K562 (cell line): ENCODE data around the gene PSMD7. TPM values are rescaled to one million over a fixed set of nuclear protein-coding genes. Genes with fewer than 3 reads are reported as not detected.

Source experiments
- ATAC-seq: fragments of 200-7000 bp; cut with Tn5 transposase; 3 replicates; pipeline ENCODE4 v1.9.1; 2020; ENCODE audit warnings: moderate library complexity
- BruUV-seq: library from RNA; stranded (reverse); fragments of 400-500 nt; replicated peaks from 2 replicates; lab custom pipeline; 2021; lab: Mats Ljungman, UMichigan
- CTCF ChIA-PET: fragments of 300-600 bp; formaldehyde crosslinking; extraction: SDS; loops from one replicate; lab custom pipeline; 2021; ENCODE audit warnings: low intra/inter-chr PET ratio; lab: Yijun Ruan, JAX
- POLR2A ChIA-PET: fragments of 300-600, 350-650 bp; sonication (Branson Sonifier 250); formaldehyde crosslinking; extraction: SDS; loops from one replicate; lab custom pipeline; 2021; ENCODE audit warnings: antibody characterized with exemption, inconsistent platforms; lab: Yijun Ruan, JAX
- DNase-seq, 4 experiments: peaks; one replicate each; pipeline versions ENCODE4 v3.0.0 to v3.0.0-alpha.2; 2011 to 2018; ENCODE audit warnings: low spot score in 3 of 4, mixed read lengths in 3 of 4; ENCODE audit errors: extremely low read depth in 1 of 4
- FAIRE-seq: peaks from 2 replicates; lab custom pipeline; 2011; peaks lifted over from hg19 to GRCh38; lab: Jason Lieb, UNC
- H2AFZ ChIP-seq: 2 replicates; pipeline ENCODE4 v1.6.0; 2011; ENCODE audit warnings: low read depth, low read length, control low read depth, inconsistent platforms
- H3K27ac ChIP-seq: fragments of 200-600 bp; 3 replicates; pipeline ENCODE4 v1.8.0; 2011; ENCODE audit warnings: low read depth, mild to moderate bottlenecking, control low read depth, inconsistent platforms, low read length, moderate library complexity, mixed read lengths; ENCODE audit errors: extremely low read depth
- H3K27me3 ChIP-seq, 2 experiments: fragments of 300-600 bp in 1 of 2; 2 replicates in 1 of 2; 3 replicates in 1 of 2; pipeline versions ENCODE4 v1.6.0 to v1.8.0; 2011; ENCODE audit warnings: inconsistent platforms in 2 of 2, low read length in 2 of 2, mild to moderate bottlenecking in 1 of 2, mixed read lengths in 1 of 2, moderate library complexity in 1 of 2; ENCODE audit not compliant: control insufficient read depth in 2 of 2, insufficient read depth in 2 of 2
- H3K36me3 ChIP-seq: fragments of 300-600 bp; 3 replicates; pipeline ENCODE4 v1.8.0; 2011; ENCODE audit warnings: mild to moderate bottlenecking, low read length, inconsistent platforms; ENCODE audit not compliant: control insufficient read depth, insufficient read depth
- H3K4me1 ChIP-seq, 2 experiments: fragments of 200-600 bp in 1 of 2; replicated peaks in 1 of 2; 2 replicates in 1 of 2; 3 replicates in 1 of 2; pipeline versions ENCODE4 v1.5.1 to v1.8.0; 2011; ENCODE audit warnings: inconsistent platforms in 2 of 2, low read length in 2 of 2, mild to moderate bottlenecking in 1 of 2, mixed read lengths in 1 of 2, moderate library complexity in 1 of 2; ENCODE audit not compliant: control insufficient read depth in 2 of 2, insufficient read depth in 2 of 2
- H3K4me2 ChIP-seq: 2 replicates; pipeline ENCODE4 v1.6.1; 2011; ENCODE audit warnings: low read length, control low read depth, inconsistent platforms, mixed read lengths; ENCODE audit not compliant: insufficient read depth
- H3K4me3 ChIP-seq: fragments of 200-600 bp; sonication (generic), shearing (Covaris generic); 2 replicates; pipeline ENCODE4 v1.5.1; 2016; ENCODE audit warnings: control low read depth, inconsistent platforms
- H3K79me2 ChIP-seq: fragments of 200-600 bp; 3 replicates; pipeline ENCODE4 v1.8.0; 2011; ENCODE audit warnings: low read length, inconsistent platforms; ENCODE audit not compliant: control insufficient read depth, insufficient read depth
- H3K9ac ChIP-seq, 2 experiments: 2 replicates each; pipeline versions ENCODE4 v1.6.0 to v1.6.1; 2011; ENCODE audit warnings: low read depth in 2 of 2, low read length in 2 of 2, control low read depth in 1 of 2, inconsistent platforms in 1 of 2, mild to moderate bottlenecking in 1 of 2, mixed read lengths in 1 of 2; ENCODE audit not compliant: insufficient read depth in 1 of 2
- H3K9me1 ChIP-seq: one replicate; pipeline ENCODE4 v1.6.0; 2011; ENCODE audit warnings: inconsistent platforms, mild to moderate bottlenecking, low read length, moderate library complexity; ENCODE audit not compliant: control insufficient read depth, insufficient read depth
- H3K9me3 ChIP-seq: replicated peaks from 2 replicates; pipeline ENCODE4 v1.5.1; 2011; ENCODE audit warnings: low read depth, low read length, inconsistent platforms; ENCODE audit not compliant: control insufficient read depth, insufficient read depth
- H4K20me1 ChIP-seq: replicated peaks from 2 replicates; pipeline ENCODE4 v1.6.1; 2011; ENCODE audit warnings: low read length, inconsistent platforms, mixed read lengths; ENCODE audit not compliant: control insufficient read depth, insufficient read depth
- ATF7 ChIP-seq: fragments of 450-650 bp; IDR thresholded peaks from 2 replicates; pipeline ENCODE4 v1.7.1; 2014; ENCODE audit warnings: mild to moderate bottlenecking, moderate library complexity
- CEBPB ChIP-seq: fragments of 450-650 bp; IDR thresholded peaks from 2 replicates; pipeline ENCODE4 v1.6.1; 2016; ENCODE audit warnings: missing genetic modification characterization, missing compliant biosample characterization
- CGGBP1 ChIP-seq: fragments of 250-450 bp; sonication (Bioruptor Pico); IDR thresholded peaks from 2 replicates; pipeline ENCODE4 v1.9.0; 2021; ENCODE audit warnings: mild to moderate bottlenecking
- CREB3L1 ChIP-seq: fragments of 450-650 bp; IDR thresholded peaks from 2 replicates; pipeline ENCODE4 v1.6.1; 2014; ENCODE audit warnings: low read depth, mild to moderate bottlenecking, moderate library complexity, borderline replicate concordance
- E2F1 ChIP-seq: sonication (generic); formaldehyde crosslinking; IDR thresholded peaks from 2 replicates; pipeline ENCODE4 v1.8.1; 2023; ENCODE audit warnings: mild to moderate bottlenecking, missing genetic modification reagents, moderate library complexity
- E2F4 ChIP-seq: sonication (generic); formaldehyde crosslinking; IDR thresholded peaks from 2 replicates; pipeline ENCODE4 v1.8.0; 2022; ENCODE audit warnings: mild to moderate bottlenecking, low read depth, missing genetic modification reagents
- MXI1 ChIP-seq: IDR thresholded peaks from 2 replicates; pipeline ENCODE4 v1.6.1; 2011; ENCODE audit warnings: low read depth, mild to moderate bottlenecking, improper control_type of control experiment, low read length
- NCOA6 ChIP-seq: fragments of 450-650 bp; IDR thresholded peaks from 2 replicates; pipeline ENCODE4 v1.6.1; 2017; ENCODE audit warnings: mild to moderate bottlenecking
- NR0B1 ChIP-seq: fragments of 450-650 bp; IDR thresholded peaks from one replicate; pipeline ENCODE4 v1.6.1; 2018; ENCODE audit warnings: mild to moderate bottlenecking, moderate library complexity; ENCODE audit not compliant: partially characterized antibody
- SLC30A9 ChIP-seq: fragments of 250-450 bp; sonication (Bioruptor Pico); IDR thresholded peaks from 2 replicates; pipeline ENCODE4 v1.8.0; 2022; ENCODE audit warnings: mild to moderate bottlenecking, moderate library complexity
- SMAD4 ChIP-seq: fragments of 250-450 bp; sonication (Bioruptor Pico); conservative IDR thresholded peaks from 2 replicates; pipeline ENCODE4 v1.8.0; 2021; ENCODE audit warnings: inconsistent platforms, mild to moderate bottlenecking, moderate library complexity
- ZNF143 ChIP-seq: sonication (generic); formaldehyde crosslinking; IDR thresholded peaks from 2 replicates; pipeline ENCODE4 v1.9.0; 2022; ENCODE audit warnings: mild to moderate bottlenecking, missing genetic modification reagents
- ZNF239 ChIP-seq: fragments of 250-450 bp; sonication (Bioruptor Pico); IDR thresholded peaks from 2 replicates; pipeline ENCODE4 v1.4.0; 2020; ENCODE audit warnings: mild to moderate bottlenecking
- ZNF324 ChIP-seq: fragments of 250-450 bp; sonication (Bioruptor Pico); IDR thresholded peaks from 2 replicates; pipeline ENCODE4 v1.4.0; 2020; ENCODE audit warnings: mild to moderate bottlenecking
- ZNF408 ChIP-seq: fragments of 250-450 bp; sonication (Bioruptor Pico); IDR thresholded peaks from 2 replicates; pipeline ENCODE4 v1.4.0; 2020; ENCODE audit warnings: low read depth, mild to moderate bottlenecking, moderate library complexity
- ZNF431 ChIP-seq: sonication (generic); formaldehyde crosslinking; IDR thresholded peaks from 2 replicates; pipeline ENCODE4 v1.8.0; 2022; ENCODE audit warnings: mild to moderate bottlenecking, missing genetic modification reagents
- WGBS: fragments of 100-300 bp; shearing (Covaris generic); methylation state at CpG from one replicate; pipeline ENCODE4 v1.1.6; 2016; ENCODE audit warnings: low coverage, mixed read lengths; ENCODE audit not compliant: insufficient coverage; ENCODE audit errors: missing lambda C conversion rate; 5-methylcytosine and 5-hydroxymethylcytosine counted together
- in situ Hi-C: fragments of 300-500 bp; cut with MboI; formaldehyde crosslinking; loops from 4 replicates; pipeline ENCODE4 v1.15.0; 2018; ENCODE audit warnings: inconsistent platforms, mixed read lengths
- intact Hi-C: fragments of 100-400 bp; cut with micrococcal nuclease; formaldehyde crosslinking; loops from 2 replicates; pipeline ENCODE4 v1.14.2; 2022
- polyA plus RNA-seq, 8 experiments: library from polyadenylated mRNA; depleted of rRNA in 4 of 8; stranded (reverse) in 5 of 8; unstranded in 3 of 8; fragments of >200 nt; fragmentation: Nextera tagmentation in 2 of 8; fragmentation: Illumina TruSeq in 1 of 8; extraction: Ambion mirVana in 2 of 8; extraction: Trizol in 1 of 8; gene quantifications; 2 replicates each; pipeline versions ENCODE4 v1.2.1 to v1.2.3, GENCODE V29; 2011 to 2014; ENCODE audit warnings: inconsistent platforms in 1 of 8, missing spikeins in 1 of 8
- total RNA-seq, 7 experiments: library from RNA; depleted of rRNA in 6 of 7; stranded (reverse); fragments of >200 nt in 6 of 7; fragmentation: Illumina TruSeq in 2 of 7; extraction: Trizol in 2 of 7; gene quantifications; 2 replicates each; pipeline versions ENCODE4 v1.2.1 to v1.2.3, GENCODE V29; 2011 to 2021; ENCODE audit warnings: low replicate concordance in 1 of 7

Gene PSMD7
- total and polyA plus RNA-seq, 9 of the 15 experiments (the other 6 are each of a cell fraction or from before 2014, with no cell fraction given): 100 to 226 (median 156) TPM

- CTCF ChIA-PET: no interaction called here
- FAIRE-seq: no peak
- H3K4me1 ChIP-seq: no peaks in the 10 kb centered on the region
- no peak overlapping the region for H3K4me2 ChIP-seq
- H3K9me3 ChIP-seq: no peaks in the 10 kb centered on the region
- ATAC-seq: no peak
- no peak for DNase-seq
- no peak overlapping the region for H2AFZ ChIP-seq
- no peaks in the 10 kb centered on the region; the same call in 1 of the 2 replicates for H4K20me1 ChIP-seq
- H3K79me2 ChIP-seq: no peaks in the 10 kb centered on the region
- POLR2A ChIA-PET: interaction anchor here (0.7 to 1.5 kb wide), 3 partner anchors 12 to 33 kb away, joined by 3 to 4 read pairs (median 3); partner anchors contain the start of gene PSMD7
- peaks cover 4% of the 10 kb centered on the region for H3K9me1 ChIP-seq
- WGBS: 81% methylated on average over 10 of the region's 10 CpGs
- H3K36me3 ChIP-seq: peaks cover 22% of the 10 kb centered on the region; the same call in 2 of the 3 replicates
- intact Hi-C loops: no loop called here
- no peaks in the 10 kb centered on the region for H3K27me3 ChIP-seq
- H3K9ac ChIP-seq: no peak overlapping the region
- H3K4me3 ChIP-seq: no peak overlapping the region
- H3K27ac ChIP-seq: no peak overlapping the region
- in situ Hi-C loops: loop anchor here (5.0 kb wide), 1 partner anchor 102 kb away; no protein-coding TSS in a partner anchor
- BruUV-seq: TSS peak; percentile 24
- TF ChIP-seq ZNF431 (CRISPR knock-in tag) (no peak), ATF7 (no peak), CEBPB (no peak), CGGBP1 (CRISPR knock-in tag) (no peak), ZNF408 (CRISPR knock-in tag) (no peak), ZNF239 (CRISPR knock-in tag) (no peak), CREB3L1 (no peak), MXI1 (no peak), ZNF324 (CRISPR knock-in tag) (no peak), ZNF143 (no peak), NCOA6 (no peak), E2F4 (CRISPR knock-in tag) (no peak), SLC30A9 (CRISPR knock-in tag) (no peak), SMAD4 (CRISPR knock-in tag) (no peak), E2F1 (CRISPR knock-in tag) (no peak), NR0B1 (no peak)
Observed at GRCh38 chr16:74325641-74326040, 29.0 kb downstream of the PSMD7 start.
